HG03196 (cell line): ENCODE measurements around the gene MIAT.

Source experiments
- ATAC-seq: cut with Tn5 transposase; IDR thresholded peaks from one replicate; pipeline ENCODE4 v1.9.1; 2021; ENCODE audit not compliant: unreplicated experiment

MIAT gene

GRCh38 chr22:26665813-26666231, 8.4 kb downstream of the MIAT start:
- ATAC-seq, result no peak

DNA sequence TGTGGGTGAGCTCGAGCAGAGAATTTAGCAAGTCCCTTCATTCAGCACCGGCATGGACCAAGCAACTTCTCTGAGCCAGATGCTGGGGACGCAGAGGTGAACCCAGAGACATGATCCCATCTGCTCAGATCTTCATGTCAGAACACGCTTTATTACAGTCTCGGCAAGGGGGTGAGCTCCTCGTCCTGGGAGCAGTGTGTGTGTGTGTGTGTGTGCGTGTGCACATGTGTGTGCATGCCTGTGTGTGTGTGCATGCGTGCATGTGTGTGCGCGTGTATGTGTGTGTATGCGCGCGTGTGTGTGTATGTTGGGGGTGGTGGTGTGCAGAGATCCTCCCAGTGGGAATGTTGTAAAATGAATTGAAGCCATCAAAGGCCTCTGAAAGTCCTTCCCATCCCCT, 9.8 kb downstream of the MIAT start:
- ATAC-seq, result no peak

DNA sequence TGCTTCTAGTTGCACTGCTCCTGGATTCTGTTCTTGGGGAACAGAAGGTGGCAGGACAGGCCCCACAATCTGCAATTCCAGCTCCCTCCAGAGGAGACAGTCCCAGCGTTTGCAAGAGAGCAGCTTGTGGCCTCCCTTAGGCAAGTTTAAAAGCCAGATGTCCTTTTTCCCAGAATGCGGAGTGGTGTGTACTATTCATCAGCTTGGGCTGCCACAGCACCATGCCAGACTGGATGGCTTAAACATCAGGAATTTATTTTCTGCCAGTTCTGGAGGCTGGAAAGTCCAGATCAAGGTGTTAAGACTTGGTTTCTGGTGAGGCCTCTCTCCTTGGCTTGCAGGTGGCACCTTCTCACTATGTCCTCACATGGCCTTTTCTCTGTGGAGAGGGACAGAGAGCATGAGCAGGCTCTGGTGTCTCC, 11.7 kb downstream of the MIAT start:
- no peak for ATAC-seq

DNA sequence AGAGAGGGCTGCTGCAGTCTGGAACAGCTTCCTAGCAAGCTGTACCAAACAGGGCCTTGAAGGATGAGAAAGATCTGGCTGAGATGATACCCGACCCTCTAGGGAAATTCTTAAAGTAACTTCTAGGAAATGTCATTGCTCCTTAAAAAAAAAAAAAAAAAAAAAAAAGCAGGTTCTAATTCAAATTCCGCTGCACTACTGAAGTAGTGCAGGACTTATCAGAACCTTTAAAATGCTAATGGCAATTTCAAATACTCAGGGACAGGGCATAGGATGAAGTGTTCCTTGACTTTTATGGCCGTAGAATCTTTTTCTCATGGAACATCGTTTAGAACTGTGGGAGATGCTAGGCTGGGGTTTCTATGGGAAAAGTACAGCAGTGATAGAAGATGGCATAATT, 13.1 kb downstream of the MIAT start:
- no peak for ATAC-seq

DNA sequence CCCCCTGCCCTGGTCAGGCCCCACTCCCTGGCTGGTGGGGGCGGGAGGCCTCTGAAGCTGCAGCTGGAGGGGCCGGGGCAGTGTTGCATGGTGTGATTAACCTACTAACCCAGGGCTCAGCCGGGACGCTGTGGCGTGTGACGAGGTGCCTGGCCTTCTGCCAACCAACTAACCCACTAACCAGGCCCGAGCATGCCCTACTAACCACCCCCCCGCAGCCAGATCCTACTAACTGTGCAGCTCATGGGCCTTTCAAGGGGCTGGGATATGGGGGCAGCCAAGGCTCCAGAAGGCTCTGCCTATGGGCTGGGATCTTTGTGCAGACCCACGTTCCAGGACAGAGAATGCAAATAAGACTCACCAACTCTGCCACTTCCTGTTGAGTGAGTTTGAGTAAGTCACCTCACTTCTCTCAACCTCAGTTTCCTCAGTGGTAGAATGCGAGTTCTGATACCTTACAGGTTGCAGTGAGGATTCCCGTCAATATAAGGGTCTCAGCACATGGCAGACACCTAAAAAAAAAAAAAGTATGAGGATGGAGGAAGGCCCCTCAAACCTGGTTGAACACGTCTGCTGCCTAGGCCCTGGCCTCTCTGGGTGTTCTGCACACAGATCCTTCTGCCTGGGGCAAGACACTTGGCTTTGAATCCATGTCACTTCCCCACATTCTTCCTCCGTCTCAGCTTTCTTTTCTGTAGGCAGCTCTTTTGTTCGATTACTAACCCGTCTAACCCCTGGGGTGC, 14.1 kb downstream of the MIAT start:
- no peak for ATAC-seq

GRCh38 chr22:26672060-26672471, 14.7 kb downstream of the MIAT start:
- no peak for ATAC-seq

DNA sequence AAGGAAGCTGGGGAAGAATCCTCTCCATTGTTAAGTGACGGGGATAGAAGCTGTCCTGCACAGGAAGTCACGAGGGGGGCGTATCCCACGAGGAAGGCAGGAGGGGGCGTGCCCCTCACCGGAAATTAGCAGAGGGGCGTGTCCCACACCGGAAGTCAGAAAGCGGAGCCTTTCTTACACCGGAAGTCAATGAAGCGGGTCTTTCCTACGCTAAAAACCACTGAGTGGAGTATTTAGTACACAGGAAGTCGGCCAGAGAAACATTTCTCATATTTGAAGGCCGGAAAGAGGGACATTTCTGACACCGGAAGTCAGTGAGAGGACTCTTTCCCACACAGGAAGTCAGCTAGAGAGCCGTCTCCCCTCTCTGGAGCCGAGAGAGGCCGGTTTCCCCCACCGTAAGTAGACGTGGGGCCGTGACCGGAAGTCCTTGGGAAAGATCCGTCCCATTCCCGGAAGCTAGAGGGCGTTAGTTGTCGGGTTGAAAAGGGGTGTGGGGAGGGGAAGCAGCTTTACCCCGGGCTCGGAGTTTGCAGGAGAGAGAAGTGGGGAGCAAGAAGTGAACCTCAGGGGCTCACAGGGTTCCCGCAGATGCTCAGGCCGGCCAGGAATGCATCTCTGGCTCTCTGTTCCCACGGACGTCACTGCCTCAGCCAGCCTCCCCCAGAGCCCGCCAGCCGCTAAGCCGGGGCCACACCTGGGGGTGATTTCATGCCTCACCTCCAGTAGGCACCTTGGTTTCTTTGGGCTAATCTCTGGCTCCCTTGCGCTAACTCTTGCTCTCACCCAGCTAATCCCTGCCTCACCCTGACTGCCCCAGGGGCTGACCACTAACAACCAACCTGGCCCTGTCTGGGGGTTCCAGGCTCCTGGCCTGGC, 15.4 kb downstream of the MIAT start:
- peak; percentile 69 for ATAC-seq

DNA sequence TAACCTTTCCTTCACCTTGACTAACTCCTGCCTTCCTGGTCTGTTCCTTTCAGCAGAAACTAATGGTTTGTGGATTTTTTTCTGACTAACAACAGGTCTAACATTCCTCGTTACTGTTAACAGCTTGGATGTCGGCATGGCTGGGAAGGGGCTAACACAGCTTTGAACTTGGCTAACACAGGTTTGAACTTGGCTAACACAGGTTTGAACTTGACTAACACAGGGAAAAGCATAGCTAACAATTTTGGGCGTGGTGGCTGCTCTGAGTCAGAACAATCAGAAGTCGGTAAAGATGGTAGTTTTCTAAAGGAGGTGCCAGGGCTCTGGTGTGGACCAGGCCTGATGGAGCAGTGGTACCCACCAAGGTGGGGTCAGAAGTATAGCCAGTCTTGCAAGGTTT, 16.1 kb downstream of the MIAT start:
- no peak for ATAC-seq

DNA sequence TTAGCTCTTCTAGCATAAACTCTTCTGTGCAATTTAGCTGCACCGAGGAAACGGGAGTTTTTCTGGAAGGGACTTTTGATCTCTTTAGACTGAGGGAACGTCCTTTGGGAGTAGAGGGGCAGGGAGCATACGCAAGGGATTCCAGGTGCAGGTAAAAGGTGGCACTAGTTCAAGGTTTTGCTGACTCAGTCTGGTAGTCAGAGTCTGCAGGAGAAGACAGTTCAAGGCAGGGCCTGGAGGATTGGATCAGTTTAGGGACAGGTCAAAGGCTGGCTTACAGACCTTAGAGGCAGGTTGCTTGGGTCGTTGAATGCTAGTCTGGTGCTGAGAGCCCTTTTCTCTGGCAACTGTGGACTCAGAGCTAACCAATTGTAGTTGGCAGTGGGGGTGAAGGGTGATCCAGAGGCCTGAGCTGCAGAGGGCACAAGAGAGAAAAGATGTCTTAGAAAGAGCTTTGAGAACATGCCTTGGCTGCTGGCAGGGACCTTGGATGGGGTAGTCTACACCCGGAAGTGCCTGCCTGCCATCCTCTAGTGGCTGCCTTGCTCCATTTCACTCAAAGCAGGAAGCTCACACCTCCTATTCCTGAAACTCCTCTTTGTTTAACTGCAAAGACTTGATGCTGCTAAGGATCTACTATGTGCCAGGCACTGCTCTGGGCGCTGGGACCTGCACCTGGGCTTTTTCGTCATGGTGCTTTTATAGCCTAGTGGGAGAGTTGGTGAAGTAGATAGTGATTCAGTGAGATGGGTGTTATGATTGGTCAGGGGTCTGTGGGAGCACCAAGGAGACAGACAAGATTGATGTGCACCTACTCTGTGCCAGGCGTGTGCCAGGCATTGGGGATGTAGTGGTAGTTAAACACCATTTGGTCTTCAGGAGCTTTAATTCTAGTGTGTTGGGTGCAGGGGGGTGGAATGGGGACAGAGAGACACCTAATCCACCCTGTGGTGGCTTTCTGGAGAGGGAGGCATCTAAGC, 17.1 kb downstream of the MIAT start:
- no peak for ATAC-seq

- ATAC-seq, result no peak
Measured at GRCh38 chr22:26675687-26676268, 18.4 kb downstream of the MIAT start.

GRCh38 chr22:26677217-26677616, 19.8 kb downstream of the MIAT start:
- ATAC-seq, result no peak

- ATAC-seq, result no peak
Measured at GRCh38 chr22:26679003-26679629, 21.7 kb downstream of the MIAT start.

DNA sequence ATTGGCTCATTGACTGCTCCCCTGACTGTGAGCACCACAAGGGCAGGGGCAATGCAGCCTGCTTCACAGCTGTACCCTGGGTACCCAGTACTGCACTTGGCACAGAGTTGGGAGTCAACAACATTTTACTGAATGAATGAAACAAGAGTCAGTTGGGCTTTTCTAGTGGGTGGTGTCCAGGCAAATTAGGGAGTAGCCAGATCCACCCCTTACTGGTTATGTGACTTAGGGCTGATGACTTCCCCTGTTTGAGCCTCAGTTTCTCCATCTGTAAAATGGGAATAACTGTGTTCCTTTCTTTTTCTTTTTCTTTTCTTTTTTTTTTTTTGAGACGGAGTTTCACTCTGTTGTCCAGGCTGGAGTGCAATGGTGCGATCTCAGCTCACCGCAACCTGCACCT, 23.1 kb downstream of the MIAT start:
- ATAC-seq, result no peak

DNA sequence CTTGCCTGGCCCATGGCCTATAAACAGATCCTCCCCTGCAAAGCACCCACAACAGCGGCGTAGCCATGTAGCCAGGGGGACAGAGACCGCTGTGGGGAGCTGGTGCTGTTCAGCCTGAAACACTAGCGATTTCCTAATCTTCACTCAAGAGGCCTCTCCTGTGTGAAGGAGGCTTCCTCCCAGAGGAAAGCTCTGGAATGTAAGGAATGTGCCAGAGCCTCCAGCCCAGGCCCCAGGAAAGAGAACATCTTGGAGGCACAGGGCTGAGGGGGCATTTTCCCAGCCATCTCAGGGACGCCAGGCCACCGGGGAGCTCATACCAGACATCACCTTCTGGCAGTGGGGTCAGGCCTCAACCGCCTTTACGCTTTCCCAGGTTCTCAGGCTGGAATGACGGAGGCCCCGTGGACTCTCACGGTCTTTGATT, 24.0 kb downstream of the MIAT start:
- no peak for ATAC-seq

DNA sequence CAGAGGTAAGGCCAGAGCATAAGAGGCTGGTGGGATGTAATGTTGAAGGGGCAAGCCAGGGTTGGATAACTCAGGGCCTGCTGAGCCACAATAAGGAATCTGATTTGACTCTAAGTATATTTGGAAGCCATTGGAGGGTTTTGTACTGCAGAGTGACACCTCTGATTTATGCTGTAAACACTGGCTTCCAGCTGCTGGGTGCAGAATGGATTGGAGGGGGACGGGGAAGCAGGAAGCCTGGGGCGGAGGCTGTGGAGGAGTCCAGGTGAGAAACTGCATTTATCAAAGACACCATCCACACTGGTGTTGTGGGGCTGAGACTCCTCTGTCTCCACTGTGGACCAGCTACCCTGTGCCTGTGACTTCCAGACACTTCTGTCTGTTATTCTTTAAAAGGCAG, 26.8 kb downstream of the MIAT start:
- ATAC-seq, result no peak

DNA sequence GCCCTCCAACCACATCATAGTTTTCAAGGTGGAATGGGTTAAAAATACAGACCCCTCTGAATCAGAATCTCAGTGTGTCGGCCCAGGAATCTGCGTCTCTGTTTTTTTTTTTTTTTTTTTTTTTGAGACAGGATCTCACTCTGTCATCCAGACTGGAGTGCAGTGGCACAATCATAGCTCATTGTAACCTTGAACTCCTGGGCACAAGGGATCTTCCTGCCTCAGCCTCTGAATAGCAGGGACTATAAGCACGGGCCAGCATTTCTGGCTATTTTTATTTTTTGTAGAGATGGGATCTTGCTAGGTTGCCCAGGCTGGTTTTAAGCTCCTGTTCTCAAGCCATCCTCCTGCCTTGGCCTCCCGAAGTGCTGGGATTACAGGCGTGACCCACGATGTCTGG, 28.2 kb downstream of the MIAT start:
- ATAC-seq, result no peak

DNA sequence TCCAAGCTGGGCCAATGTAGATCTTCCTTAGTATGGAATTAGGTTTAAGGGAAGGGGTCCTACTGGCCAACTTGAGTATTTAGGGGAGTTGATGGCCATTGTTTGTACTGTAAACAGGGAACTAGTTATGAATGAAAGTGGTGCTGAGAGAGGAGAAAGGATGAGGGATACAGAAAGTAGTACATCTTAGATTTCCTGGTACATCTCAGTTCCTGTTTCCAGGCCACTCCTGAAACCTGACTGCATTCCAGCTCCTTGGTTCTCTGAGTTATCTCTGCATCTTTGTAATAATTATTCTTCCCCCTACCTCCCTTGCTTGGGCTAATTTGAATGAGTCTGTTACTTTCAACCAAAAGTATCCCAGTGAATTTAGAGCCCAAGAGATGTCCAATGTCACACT, 30.1 kb downstream of the MIAT start:
- ATAC-seq, result no peak

DNA sequence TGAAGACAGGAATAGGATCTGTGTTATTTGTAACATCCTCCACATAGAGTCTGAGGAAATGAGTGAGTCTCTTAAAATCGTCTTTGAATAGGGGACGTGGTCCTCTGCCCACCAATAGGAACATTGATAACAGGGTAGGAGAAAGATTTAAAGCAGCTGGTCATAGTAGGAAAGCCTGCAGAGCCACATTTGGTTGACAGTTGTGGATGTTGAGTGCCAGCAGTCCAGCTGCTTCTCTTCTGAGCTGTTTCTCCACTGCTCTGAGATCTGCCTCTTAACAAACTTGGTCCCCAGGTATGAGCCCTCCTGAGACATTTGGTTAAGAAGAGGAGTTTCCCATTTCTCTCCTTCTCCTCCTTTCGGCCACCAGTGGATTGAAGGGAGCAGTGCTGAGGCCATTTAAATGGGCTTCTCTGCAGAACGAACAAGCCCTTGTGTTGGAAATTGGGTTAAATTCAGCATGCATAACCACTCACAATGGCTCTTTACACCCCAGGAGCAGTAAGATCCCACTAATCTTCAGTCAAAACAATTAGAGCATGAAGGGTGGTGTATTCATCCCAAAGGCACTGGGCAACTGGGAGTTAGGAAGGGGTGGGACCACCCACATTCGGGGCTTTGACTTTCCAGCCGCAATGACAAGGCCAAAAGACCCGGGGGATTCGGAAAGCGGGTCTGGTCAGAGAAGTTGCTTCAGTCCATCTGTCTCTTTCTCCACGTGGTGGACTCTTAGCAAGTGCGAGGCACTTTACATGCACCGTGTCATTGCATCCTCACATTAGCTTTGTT, 32.3 kb downstream of the MIAT start:
- ATAC-seq, result no peak

DNA sequence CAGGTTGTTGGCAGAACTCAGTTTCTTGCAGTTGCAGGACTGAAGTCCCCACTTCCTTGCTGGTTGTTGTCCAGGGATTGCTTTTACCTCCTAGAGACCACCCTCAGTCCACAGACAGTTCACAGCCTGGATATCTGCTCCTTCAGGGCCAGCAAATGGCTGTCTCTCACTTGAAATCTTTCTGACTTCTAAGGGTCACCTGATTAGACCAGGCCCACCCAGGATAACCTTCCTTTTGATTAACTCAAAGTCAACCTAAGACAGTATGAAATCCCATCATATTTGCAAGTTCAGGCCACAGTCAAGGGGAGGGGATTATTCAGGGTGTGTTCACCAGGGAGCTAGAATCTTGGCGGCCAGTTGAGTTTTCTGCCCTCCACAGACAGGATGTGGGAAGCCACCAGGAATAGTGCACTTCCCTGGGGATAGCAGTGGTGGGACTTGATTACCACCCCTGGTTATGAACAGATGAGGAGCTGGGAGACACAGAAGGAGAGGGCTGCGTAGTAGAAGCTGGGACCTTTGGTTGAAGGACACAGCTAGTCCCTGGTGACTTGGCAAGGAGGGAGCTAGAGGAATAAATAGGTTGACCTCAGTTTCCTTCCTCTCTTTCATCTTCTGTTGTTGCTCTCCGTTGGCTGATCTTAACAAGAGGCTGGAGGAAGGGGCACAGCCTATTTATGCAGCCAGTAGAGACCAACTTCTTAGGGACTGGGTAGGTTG, 33.4 kb downstream of the MIAT start:
- no peak for ATAC-seq
